NCI-H2227 (cell line): Measurements from ENCODE around the gene CRTC2.

Experiments used
- DNase-seq: peaks from one replicate; lab custom pipeline; 2025; ENCODE audit not compliant: unreplicated experiment; lab: John Stamatoyannopoulos, UW

CRTC2 gene

GRCh38 chr1:153951183-153951582 is 7.2 kb downstream of the CRTC2 start:
- DNase-seq, result no peak

GRCh38 chr1:153946622-153947241 is 11.7 kb downstream of the CRTC2 start, which contains the start of gene DENND4B:
TSS of gene DENND4B (minus strand) at chr1:153946718. CDS start at chr1:153944374, 2,344 bp downstream.
- DNase-seq, result peak; percentile 88

GRCh38 chr1:153945795-153946621 is 12.4 kb downstream of the CRTC2 start:
- peak; percentile 67 for DNase-seq

GRCh38 chr1:153945131-153945794 is 13.1 kb downstream of the CRTC2 start:
- peak; percentile 45 for DNase-seq

GRCh38 chr1:153944827-153945117 is 13.6 kb downstream of the CRTC2 start:
- no peak for DNase-seq

- DNase-seq, result no peak
Observed at GRCh38 chr1:153944005-153944826, 14.2 kb downstream of the CRTC2 start.

- no peak for DNase-seq
Observed at GRCh38 chr1:153942766-153943549, 15.5 kb downstream of the CRTC2 start.

GRCh38 chr1:153941826-153942725 is 16.3 kb downstream of the CRTC2 start:
- no peak for DNase-seq

GRCh38 chr1:153940756-153941155 is 17.7 kb downstream of the CRTC2 start:
- no peak for DNase-seq

- DNase-seq, result no peak
Observed at GRCh38 chr1:153939476-153939875, 18.9 kb downstream of the CRTC2 start.

GRCh38 chr1:153938996-153939395 is 19.4 kb downstream of the CRTC2 start:
- DNase-seq, result no peak

- DNase-seq, result no peak
Observed at GRCh38 chr1:153937331-153937730, 21.1 kb downstream of the CRTC2 start.

GRCh38 chr1:153936011-153936802 is 22.2 kb downstream of the CRTC2 start:
- no peak for DNase-seq

GRCh38 chr1:153934746-153935145 is 23.7 kb downstream of the CRTC2 start:
- no peak for DNase-seq

GRCh38 chr1:153933955-153934354 is 24.5 kb downstream of the CRTC2 start:
- DNase-seq, result no peak

GRCh38 chr1:153933430-153933829 is 25.0 kb downstream of the CRTC2 start:
- DNase-seq, result no peak

GRCh38 chr1:153932156-153933131 is 26.0 kb downstream of the CRTC2 start:
- DNase-seq, result no peak
